AG08396 (cell line): ENCODE data around the gene SYTL3.
A peak's percentile ranks its signal among the peaks of the same experiment; 100 is the strongest.
"Not testable (repeated sequence)": the region's sequence is repeated elsewhere in the genome, so short reads cannot be mapped to it uniquely, and the experiment has no call there.

Source experiments
- DNase-seq: peaks from one replicate; pipeline ENCODE4 v3.0.0; 2012; ENCODE audit warnings: low spot score, mixed read lengths

Gene SYTL3

GRCh38 chr6:158649289-158650143 is at the start of gene SYTL3:
Gene SYTL3 (plus strand): TSS chr6:158650054. CDS start chr6:158663269, 13,215 bp downstream.
- no peak for DNase-seq

- no peak for DNase-seq
These were observed 46.4 kb upstream of the SYTL3 start for GRCh38 chr6:158603261-158604047.

- no peak for DNase-seq
These were observed 45.8 kb upstream of the SYTL3 start for GRCh38 chr6:158604048-158604406.

GRCh38 chr6:158605266-158605878 is 44.5 kb upstream of the SYTL3 start:
- peak; percentile 84 for DNase-seq

GRCh38 chr6:158606011-158606410 is 43.8 kb upstream of the SYTL3 start:
- not testable (repeated sequence) for DNase-seq

- no peak for DNase-seq
These were observed 42.9 kb upstream of the SYTL3 start for GRCh38 chr6:158606935-158607334.

- DNase-seq, result no peak
These were observed 42.3 kb upstream of the SYTL3 start for GRCh38 chr6:158607411-158608170.

GRCh38 chr6:158608221-158608620 is 41.6 kb upstream of the SYTL3 start:
- DNase-seq, result no peak

- no peak for DNase-seq
These were observed 40.2 kb upstream of the SYTL3 start for GRCh38 chr6:158609455-158610155.

- DNase-seq, result no peak
These were observed 39.4 kb upstream of the SYTL3 start for GRCh38 chr6:158610319-158610968.

GRCh38 chr6:158611039-158611438 is 38.8 kb upstream of the SYTL3 start:
- DNase-seq, result no peak

- DNase-seq, result no peak
These were observed 38.1 kb upstream of the SYTL3 start for GRCh38 chr6:158611541-158612370.

- DNase-seq, result not testable (repeated sequence)
These were observed 35.2 kb upstream of the SYTL3 start for GRCh38 chr6:158614606-158615005.

GRCh38 chr6:158618289-158618688 is 31.6 kb upstream of the SYTL3 start:
- DNase-seq, result not testable (repeated sequence)

GRCh38 chr6:158619922-158620801 is 29.7 kb upstream of the SYTL3 start:
- no peak for DNase-seq

- no peak for DNase-seq
These were observed 28.7 kb upstream of the SYTL3 start for GRCh38 chr6:158620963-158621693.

GRCh38 chr6:158621694-158622544 is 27.9 kb upstream of the SYTL3 start:
- no peak for DNase-seq
